GM10266 (cell line): ENCODE measurements around the gene ALG2.

Source experiments
- DNase-seq: peaks from one replicate; pipeline ENCODE4 v3.0.0; 2012; ENCODE audit errors: extremely low spot score
- TF ChIP-seq, protein P1 (sequence below): IDR thresholded peaks from 2 replicates; pipeline ENCODE4 v1.5.1; 2012; ENCODE audit warnings: mild to moderate bottlenecking, low read depth; ENCODE audit not compliant: control insufficient read depth, insufficient read depth; ENCODE audit errors: missing control alignments

The ALG2 gene

DNA sequence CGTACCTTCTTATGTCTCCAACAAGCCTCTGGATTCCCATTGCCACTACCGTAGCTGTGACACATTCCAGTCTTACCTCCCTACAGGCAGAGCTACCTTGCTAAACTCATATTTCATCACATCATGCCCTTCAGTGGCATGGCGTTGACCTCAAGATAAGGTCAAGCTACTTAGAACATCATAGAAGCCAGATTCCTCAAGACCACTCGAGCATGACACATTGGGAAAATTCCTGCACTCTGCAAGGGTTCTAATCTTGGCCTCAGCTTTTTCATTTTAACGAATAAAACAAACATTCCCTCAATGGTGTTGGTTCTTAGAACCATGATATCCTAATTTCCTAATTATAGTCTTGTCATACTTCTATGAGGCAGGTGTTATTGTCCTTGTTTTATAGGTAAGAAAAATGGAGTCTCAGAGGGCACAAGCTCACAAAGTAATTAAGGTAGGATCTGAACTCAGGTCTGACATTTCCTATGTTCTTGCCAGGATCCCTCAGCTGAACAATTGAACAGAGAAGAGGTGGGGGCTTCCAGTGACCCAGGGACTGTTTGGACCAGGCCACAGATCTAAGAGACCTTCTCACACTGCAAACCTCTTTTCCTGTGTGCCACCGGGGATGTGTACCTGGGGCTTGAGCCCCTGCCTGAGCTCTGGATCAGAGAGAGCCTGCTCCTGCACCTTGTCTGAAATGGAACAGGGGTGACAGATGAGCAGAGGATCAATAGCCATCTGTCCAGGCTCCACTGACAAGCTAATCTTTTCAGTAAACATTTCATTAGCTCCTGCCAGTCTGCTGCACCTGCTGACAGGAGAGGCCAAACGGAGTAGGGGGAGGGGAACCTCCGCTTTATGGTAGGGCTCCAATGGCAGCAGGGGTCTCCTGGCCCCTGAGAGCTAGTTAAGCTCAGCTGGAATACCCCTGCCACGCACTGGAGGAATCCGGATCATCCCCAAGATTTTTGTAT, 49.3 kb downstream of the ALG2 start:
- no peak for DNase-seq

DNA sequence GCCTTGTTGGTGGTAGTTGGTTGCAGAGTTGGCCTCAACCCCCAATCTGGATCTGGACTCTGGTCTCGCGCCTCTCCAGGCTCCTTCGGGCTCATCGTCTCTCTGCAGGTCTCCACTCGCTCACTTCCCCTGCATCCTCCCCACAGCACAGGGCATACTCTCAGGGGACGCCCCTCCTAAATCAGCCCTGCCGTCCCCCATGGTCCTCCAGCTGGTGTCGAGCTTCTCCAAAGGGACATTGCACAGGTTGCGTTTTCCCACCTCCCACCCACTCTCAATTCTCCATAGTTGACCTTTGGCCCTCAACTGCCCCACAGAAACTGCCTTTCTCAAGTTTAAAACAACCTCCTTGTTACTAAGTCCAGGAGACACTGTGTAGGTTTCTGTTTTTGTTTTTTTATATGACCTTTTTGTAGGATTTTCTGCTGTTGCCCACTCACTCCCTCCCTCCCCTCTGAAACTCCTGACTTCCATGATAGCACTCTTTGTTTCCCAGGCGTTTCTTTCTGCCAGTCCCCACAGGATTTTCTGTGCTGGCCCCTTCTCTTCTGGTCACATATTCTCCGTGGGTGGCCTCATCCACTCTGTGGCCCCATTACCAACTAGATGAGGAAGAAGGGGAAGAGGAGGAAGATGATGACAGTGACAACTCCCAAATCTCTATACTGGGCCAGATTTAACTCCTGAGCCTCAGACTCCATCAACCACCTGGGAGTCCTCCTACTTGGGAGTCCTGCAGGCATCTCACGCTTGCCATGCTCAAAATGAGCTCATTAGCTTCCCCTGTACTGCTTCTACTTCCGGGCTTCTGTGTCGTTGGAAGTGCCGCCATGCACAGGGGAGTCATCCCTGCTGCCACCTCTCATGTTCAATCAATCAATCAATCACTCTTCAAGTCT, 50.3 kb downstream of the ALG2 start:
- TF ChIP-seq, protein P1, sequence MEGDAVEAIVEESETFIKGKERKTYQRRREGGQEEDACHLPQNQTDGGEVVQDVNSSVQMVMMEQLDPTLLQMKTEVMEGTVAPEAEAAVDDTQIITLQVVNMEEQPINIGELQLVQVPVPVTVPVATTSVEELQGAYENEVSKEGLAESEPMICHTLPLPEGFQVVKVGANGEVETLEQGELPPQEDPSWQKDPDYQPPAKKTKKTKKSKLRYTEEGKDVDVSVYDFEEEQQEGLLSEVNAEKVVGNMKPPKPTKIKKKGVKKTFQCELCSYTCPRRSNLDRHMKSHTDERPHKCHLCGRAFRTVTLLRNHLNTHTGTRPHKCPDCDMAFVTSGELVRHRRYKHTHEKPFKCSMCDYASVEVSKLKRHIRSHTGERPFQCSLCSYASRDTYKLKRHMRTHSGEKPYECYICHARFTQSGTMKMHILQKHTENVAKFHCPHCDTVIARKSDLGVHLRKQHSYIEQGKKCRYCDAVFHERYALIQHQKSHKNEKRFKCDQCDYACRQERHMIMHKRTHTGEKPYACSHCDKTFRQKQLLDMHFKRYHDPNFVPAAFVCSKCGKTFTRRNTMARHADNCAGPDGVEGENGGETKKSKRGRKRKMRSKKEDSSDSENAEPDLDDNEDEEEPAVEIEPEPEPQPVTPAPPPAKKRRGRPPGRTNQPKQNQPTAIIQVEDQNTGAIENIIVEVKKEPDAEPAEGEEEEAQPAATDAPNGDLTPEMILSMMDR: no peak
- no peak for DNase-seq

More for the DNA sequence above, 49.3 kb downstream of the ALG2 start:
- TF ChIP-seq, protein P1: no peak

DNA sequence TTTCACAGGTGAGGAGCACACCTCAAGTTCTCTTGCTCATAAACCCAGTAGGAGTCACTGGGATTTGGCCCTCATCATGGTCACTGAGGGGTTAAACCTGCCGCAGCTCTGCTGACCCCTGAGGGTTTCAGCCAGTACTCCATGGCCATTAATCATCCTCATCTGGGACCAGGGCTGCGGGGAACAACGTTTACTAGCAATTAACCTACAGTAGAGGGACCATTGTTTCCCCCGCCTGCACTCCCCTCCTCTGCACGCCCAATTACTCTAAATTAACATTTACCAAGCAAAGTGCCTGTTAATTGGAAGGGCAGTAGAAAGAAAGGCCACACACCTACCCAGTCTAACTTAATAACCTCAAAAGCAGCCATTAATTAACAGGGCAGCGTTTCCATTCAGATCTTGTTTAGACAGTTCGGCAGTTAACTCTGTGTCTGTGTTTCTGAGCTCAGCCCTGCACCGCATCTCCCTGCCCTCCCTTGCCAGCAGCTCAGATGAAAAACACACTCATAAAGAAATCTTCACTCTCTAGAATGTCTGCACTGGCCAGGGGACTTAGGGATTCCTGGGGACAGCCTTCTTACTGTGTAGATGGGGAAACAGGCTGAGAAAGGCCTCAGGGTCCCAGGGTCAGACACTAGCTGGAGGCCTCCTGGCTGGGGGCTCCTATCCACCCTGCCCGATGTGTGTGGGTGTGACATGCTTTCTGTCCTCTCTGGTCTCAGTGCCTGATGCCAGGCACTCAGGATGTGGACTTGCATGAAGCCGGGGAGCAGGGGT, 51.6 kb downstream of the ALG2 start:
- DNase-seq: no peak
- TF ChIP-seq, protein P1: no peak

DNA sequence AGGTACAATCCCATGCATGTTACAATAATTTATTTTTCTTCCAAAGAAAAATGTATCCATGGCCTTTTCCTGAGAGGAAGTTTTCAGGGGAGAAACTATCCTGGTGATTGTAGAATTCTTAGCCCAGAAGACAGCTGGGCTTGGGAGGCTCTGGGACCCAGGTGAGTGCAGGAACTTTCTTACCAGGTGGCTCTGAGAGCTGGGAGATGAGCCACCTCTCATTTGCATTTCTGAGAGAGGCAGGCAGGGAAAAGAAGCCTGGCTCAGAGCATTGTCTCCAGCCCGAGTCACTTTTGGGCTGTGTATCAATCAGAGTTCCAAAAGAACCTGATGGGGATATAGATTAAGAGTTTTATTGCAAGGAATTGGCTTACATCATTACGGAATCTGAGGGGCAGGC, 52.7 kb downstream of the ALG2 start:
- TF ChIP-seq, protein P1: no peak
- DNase-seq: no peak

DNA sequence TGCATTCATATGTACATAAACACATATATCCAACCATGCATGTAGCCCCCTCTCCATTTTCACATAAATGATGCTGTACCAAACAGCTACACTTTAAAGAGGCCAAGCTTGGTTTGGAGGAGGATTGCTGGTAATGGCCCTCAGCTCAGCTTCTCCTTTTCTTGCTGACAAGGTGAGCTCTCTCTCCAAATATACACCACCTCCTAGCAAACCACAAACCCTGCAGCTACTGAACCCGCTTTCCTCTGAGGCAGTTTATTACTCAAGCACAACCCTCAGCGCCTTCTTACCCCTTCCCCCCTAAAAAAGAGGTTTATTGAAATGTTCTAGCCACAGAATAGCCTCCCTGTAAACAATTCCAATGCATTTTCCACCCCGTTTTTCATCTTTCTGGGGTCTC, 54.0 kb downstream of the ALG2 start:
- TF ChIP-seq, protein P1: no peak
- no peak for DNase-seq

DNA sequence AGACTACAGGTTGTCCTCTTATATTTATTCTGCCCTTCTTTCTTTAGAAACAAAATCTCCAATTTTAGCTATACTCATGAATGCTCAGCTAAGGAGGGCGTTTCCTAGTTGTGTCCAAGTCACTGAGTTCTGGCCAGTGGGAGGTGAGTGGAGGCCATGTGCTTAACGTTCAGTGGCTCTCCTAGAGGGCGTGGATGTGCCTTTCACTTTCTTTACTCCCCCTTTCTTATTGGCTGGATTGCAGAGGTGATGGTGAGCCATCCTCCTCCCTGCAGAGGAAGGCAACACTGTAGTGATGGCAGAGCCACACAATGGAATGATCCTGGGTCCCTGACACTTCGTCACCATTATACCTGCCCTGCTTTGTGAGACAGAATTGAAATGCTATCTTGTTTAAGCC, 54.6 kb downstream of the ALG2 start:
- TF ChIP-seq, protein P1: no peak
- no peak for DNase-seq
